K562 (cell line): ENCODE data around the gene PTGIS. TPM values are rescaled to one million over a fixed set of nuclear protein-coding genes. Genes with fewer than 3 reads are reported as not detected.

Experiments used
- ATAC-seq: fragments of 200-7000 bp; cut with Tn5 transposase; 3 replicates; pipeline ENCODE4 v1.9.1; 2020; ENCODE audit warnings: moderate library complexity
- BruUV-seq: library from RNA; stranded (reverse); fragments of 400-500 nt; replicated peaks from 2 replicates; lab custom pipeline; 2021; lab: Mats Ljungman, UMichigan
- CTCF ChIA-PET: fragments of 300-600 bp; formaldehyde crosslinking; extraction: SDS; loops from one replicate; lab custom pipeline; 2021; ENCODE audit warnings: low intra/inter-chr PET ratio; lab: Yijun Ruan, JAX
- POLR2A ChIA-PET: fragments of 300-600, 350-650 bp; sonication (Branson Sonifier 250); formaldehyde crosslinking; extraction: SDS; loops from one replicate; lab custom pipeline; 2021; ENCODE audit warnings: antibody characterized with exemption, inconsistent platforms; lab: Yijun Ruan, JAX
- DNase-seq, 4 experiments: peaks; one replicate each; pipeline versions ENCODE4 v3.0.0 to v3.0.0-alpha.2; 2011 to 2018; ENCODE audit warnings: low spot score in 3 of 4, mixed read lengths in 3 of 4; ENCODE audit errors: extremely low read depth in 1 of 4
- FAIRE-seq: peaks from 2 replicates; lab custom pipeline; 2011; peaks lifted over from hg19 to GRCh38; lab: Jason Lieb, UNC
- H2AFZ ChIP-seq: 2 replicates; pipeline ENCODE4 v1.6.0; 2011; ENCODE audit warnings: low read depth, low read length, control low read depth, inconsistent platforms
- H3K27ac ChIP-seq: fragments of 200-600 bp; 3 replicates; pipeline ENCODE4 v1.8.0; 2011; ENCODE audit warnings: low read depth, mild to moderate bottlenecking, control low read depth, inconsistent platforms, low read length, moderate library complexity, mixed read lengths; ENCODE audit errors: extremely low read depth
- H3K27me3 ChIP-seq, 2 experiments: fragments of 300-600 bp in 1 of 2; 2 replicates in 1 of 2; 3 replicates in 1 of 2; pipeline versions ENCODE4 v1.6.0 to v1.8.0; 2011; ENCODE audit warnings: inconsistent platforms in 2 of 2, low read length in 2 of 2, mild to moderate bottlenecking in 1 of 2, mixed read lengths in 1 of 2, moderate library complexity in 1 of 2; ENCODE audit not compliant: control insufficient read depth in 2 of 2, insufficient read depth in 2 of 2
- H3K36me3 ChIP-seq: fragments of 300-600 bp; 3 replicates; pipeline ENCODE4 v1.8.0; 2011; ENCODE audit warnings: mild to moderate bottlenecking, low read length, inconsistent platforms; ENCODE audit not compliant: control insufficient read depth, insufficient read depth
- H3K4me1 ChIP-seq, 2 experiments: fragments of 200-600 bp in 1 of 2; replicated peaks in 1 of 2; 2 replicates in 1 of 2; 3 replicates in 1 of 2; pipeline versions ENCODE4 v1.5.1 to v1.8.0; 2011; ENCODE audit warnings: inconsistent platforms in 2 of 2, low read length in 2 of 2, mild to moderate bottlenecking in 1 of 2, mixed read lengths in 1 of 2, moderate library complexity in 1 of 2; ENCODE audit not compliant: control insufficient read depth in 2 of 2, insufficient read depth in 2 of 2
- H3K4me2 ChIP-seq: 2 replicates; pipeline ENCODE4 v1.6.1; 2011; ENCODE audit warnings: low read length, control low read depth, inconsistent platforms, mixed read lengths; ENCODE audit not compliant: insufficient read depth
- H3K4me3 ChIP-seq: fragments of 200-600 bp; sonication (generic), shearing (Covaris generic); 2 replicates; pipeline ENCODE4 v1.5.1; 2016; ENCODE audit warnings: control low read depth, inconsistent platforms
- H3K79me2 ChIP-seq: fragments of 200-600 bp; 3 replicates; pipeline ENCODE4 v1.8.0; 2011; ENCODE audit warnings: low read length, inconsistent platforms; ENCODE audit not compliant: control insufficient read depth, insufficient read depth
- H3K9ac ChIP-seq, 2 experiments: 2 replicates each; pipeline versions ENCODE4 v1.6.0 to v1.6.1; 2011; ENCODE audit warnings: low read depth in 2 of 2, low read length in 2 of 2, control low read depth in 1 of 2, inconsistent platforms in 1 of 2, mild to moderate bottlenecking in 1 of 2, mixed read lengths in 1 of 2; ENCODE audit not compliant: insufficient read depth in 1 of 2
- H3K9me1 ChIP-seq: one replicate; pipeline ENCODE4 v1.6.0; 2011; ENCODE audit warnings: inconsistent platforms, mild to moderate bottlenecking, low read length, moderate library complexity; ENCODE audit not compliant: control insufficient read depth, insufficient read depth
- H3K9me3 ChIP-seq: replicated peaks from 2 replicates; pipeline ENCODE4 v1.5.1; 2011; ENCODE audit warnings: low read depth, low read length, inconsistent platforms; ENCODE audit not compliant: control insufficient read depth, insufficient read depth
- H4K20me1 ChIP-seq: replicated peaks from 2 replicates; pipeline ENCODE4 v1.6.1; 2011; ENCODE audit warnings: low read length, inconsistent platforms, mixed read lengths; ENCODE audit not compliant: control insufficient read depth, insufficient read depth
- ATF4 ChIP-seq: fragments of 450-650 bp; formaldehyde crosslinking; IDR thresholded peaks from 2 replicates; pipeline ENCODE4 v1.4.0; 2022; ENCODE audit warnings: mild to moderate bottlenecking, moderate library complexity
- CBFB ChIP-seq: sonication (generic); formaldehyde crosslinking; IDR thresholded peaks from 2 replicates; pipeline ENCODE4 v1.4.0; 2020; ENCODE audit warnings: mild to moderate bottlenecking, missing genetic modification reagents
- CEBPB ChIP-seq: fragments of 450-650 bp; IDR thresholded peaks from 2 replicates; pipeline ENCODE4 v1.6.1; 2016; ENCODE audit warnings: missing genetic modification characterization, missing compliant biosample characterization
- DDX20 ChIP-seq: fragments of 450-650 bp; IDR thresholded peaks from 2 replicates; pipeline ENCODE4 v1.6.1; 2016; ENCODE audit warnings: missing genetic modification characterization, low read depth, mild to moderate bottlenecking, missing compliant biosample characterization, moderate library complexity
- DPF2 ChIP-seq: fragments of 450-650 bp; IDR thresholded peaks from 2 replicates; pipeline ENCODE4 v1.6.1; 2016
- ELF4 ChIP-seq: fragments of 450-650 bp; formaldehyde crosslinking; IDR thresholded peaks from 2 replicates; pipeline ENCODE4 v1.4.0; 2022; ENCODE audit warnings: missing genetic modification characterization
- FOSL1 ChIP-seq: fragments of 200-800 bp; sonication (Bioruptor generic); conservative IDR thresholded peaks from 2 replicates; pipeline ENCODE4 v1.6.1; 2016; ENCODE audit warnings: missing genetic modification characterization, missing compliant biosample characterization
- GATA2 ChIP-seq: sonication (generic); formaldehyde crosslinking; IDR thresholded peaks from 2 replicates; pipeline ENCODE4 v1.4.0; 2020; ENCODE audit warnings: mild to moderate bottlenecking, missing genetic modification reagents
- KAT2B ChIP-seq: IDR thresholded peaks from one replicate; pipeline ENCODE4 v1.6.1; 2012; ENCODE audit warnings: low read depth, mild to moderate bottlenecking, control low read depth, inconsistent platforms, low read length, moderate library complexity
- KLF6 ChIP-seq: fragments of 250-450 bp; sonication (Bioruptor Pico); IDR thresholded peaks from 2 replicates; pipeline ENCODE4 v1.4.0; 2020; ENCODE audit warnings: mild to moderate bottlenecking, moderate library complexity, borderline replicate concordance
- LEF1 ChIP-seq: fragments of 450-650 bp; IDR thresholded peaks from 2 replicates; pipeline ENCODE4 v1.6.1; 2016; ENCODE audit warnings: mild to moderate bottlenecking
- MAX ChIP-seq: sonication (generic); formaldehyde crosslinking; IDR thresholded peaks from 2 replicates; pipeline ENCODE4 v1.9.0; 2022; ENCODE audit warnings: mild to moderate bottlenecking, missing genetic modification reagents
- PRPF4 ChIP-seq: fragments of 200-400 bp; formaldehyde crosslinking; IDR thresholded peaks from one replicate; pipeline ENCODE4 v1.6.1; 2017; ENCODE audit warnings: low read length, low read depth, mild to moderate bottlenecking; ENCODE audit not compliant: insufficient read depth, poor library complexity, severe bottlenecking
- RB1 ChIP-seq: fragments of 450-650 bp; IDR thresholded peaks from 2 replicates; pipeline ENCODE4 v1.6.1; 2017; ENCODE audit warnings: low read depth, mild to moderate bottlenecking
- RNF2 ChIP-seq: sonication (generic); IDR thresholded peaks from 2 replicates; pipeline ENCODE4 v1.6.1; 2016
- SIN3B ChIP-seq: fragments of 450-650 bp; IDR thresholded peaks from 2 replicates; pipeline ENCODE4 v1.6.1; 2017; ENCODE audit warnings: low read depth, mild to moderate bottlenecking, moderate library complexity
- SIX5 ChIP-seq, 2 experiments: IDR thresholded peaks; 2 replicates each; pipeline ENCODE4 v1.6.1; 2011; ENCODE audit warnings: low read length in 2 of 2, borderline replicate concordance in 1 of 2, low read depth in 1 of 2, mild to moderate bottlenecking in 1 of 2, moderate library complexity in 1 of 2; ENCODE audit not compliant: insufficient read depth in 1 of 2
- SMAD4 ChIP-seq: fragments of 250-450 bp; sonication (Bioruptor Pico); conservative IDR thresholded peaks from 2 replicates; pipeline ENCODE4 v1.8.0; 2021; ENCODE audit warnings: inconsistent platforms, mild to moderate bottlenecking, moderate library complexity
- SREBF1 ChIP-seq: fragments of 150-350 bp; IDR thresholded peaks from 2 replicates; pipeline ENCODE4 v1.6.1; 2014; ENCODE audit warnings: antibody characterized with exemption, low read depth, low read length, borderline replicate concordance
- ZNF121 ChIP-seq: sonication (generic); formaldehyde crosslinking; conservative IDR thresholded peaks from 2 replicates; pipeline ENCODE4 v1.8.0; 2022; ENCODE audit warnings: missing genetic modification reagents
- ZNF644 ChIP-seq: fragments of 200-800 bp; sonication (Bioruptor generic); IDR thresholded peaks from 2 replicates; pipeline ENCODE4 v1.6.1; 2016; ENCODE audit warnings: low read depth, missing genetic modification characterization, missing compliant biosample characterization
- ZNF696 ChIP-seq: fragments of 250-450 bp; sonication (Bioruptor Pico); conservative IDR thresholded peaks from 2 replicates; pipeline ENCODE4 v1.4.0; 2020; ENCODE audit warnings: mild to moderate bottlenecking, moderate library complexity
- ZNF699 ChIP-seq: fragments of 250-450 bp; sonication (Bioruptor Pico); IDR thresholded peaks from 2 replicates; pipeline ENCODE4 v1.8.0; 2021; ENCODE audit warnings: mild to moderate bottlenecking, moderate library complexity; ENCODE audit not compliant: insufficient replicate concordance
- ZNF766 ChIP-seq: fragments of 200-800 bp; sonication (Bioruptor generic); conservative IDR thresholded peaks from 2 replicates; pipeline ENCODE4 v1.6.1; 2016; ENCODE audit warnings: missing genetic modification characterization, missing compliant biosample characterization
- WGBS: fragments of 100-300 bp; shearing (Covaris generic); methylation state at CpG from one replicate; pipeline ENCODE4 v1.1.6; 2016; ENCODE audit warnings: low coverage, mixed read lengths; ENCODE audit not compliant: insufficient coverage; ENCODE audit errors: missing lambda C conversion rate; 5-methylcytosine and 5-hydroxymethylcytosine counted together
- in situ Hi-C: fragments of 300-500 bp; cut with MboI; formaldehyde crosslinking; loops from 4 replicates; pipeline ENCODE4 v1.15.0; 2018; ENCODE audit warnings: inconsistent platforms, mixed read lengths
- intact Hi-C: fragments of 100-400 bp; cut with micrococcal nuclease; formaldehyde crosslinking; loops from 2 replicates; pipeline ENCODE4 v1.14.2; 2022
- polyA plus RNA-seq, 8 experiments: library from polyadenylated mRNA; depleted of rRNA in 4 of 8; stranded (reverse) in 5 of 8; unstranded in 3 of 8; fragments of >200 nt; fragmentation: Nextera tagmentation in 2 of 8; fragmentation: Illumina TruSeq in 1 of 8; extraction: Ambion mirVana in 2 of 8; extraction: Trizol in 1 of 8; gene quantifications; 2 replicates each; pipeline versions ENCODE4 v1.2.1 to v1.2.3, GENCODE V29; 2011 to 2014; ENCODE audit warnings: inconsistent platforms in 1 of 8, missing spikeins in 1 of 8
- total RNA-seq, 7 experiments: library from RNA; depleted of rRNA in 6 of 7; stranded (reverse); fragments of >200 nt in 6 of 7; fragmentation: Illumina TruSeq in 2 of 7; extraction: Trizol in 2 of 7; gene quantifications; 2 replicates each; pipeline versions ENCODE4 v1.2.1 to v1.2.3, GENCODE V29; 2011 to 2021; ENCODE audit warnings: low replicate concordance in 1 of 7

PTGIS gene
- total and polyA plus RNA-seq, 9 of the 15 experiments (the other 6 are each of a cell fraction or from before 2014, with no cell fraction given), result not detected

DNA sequence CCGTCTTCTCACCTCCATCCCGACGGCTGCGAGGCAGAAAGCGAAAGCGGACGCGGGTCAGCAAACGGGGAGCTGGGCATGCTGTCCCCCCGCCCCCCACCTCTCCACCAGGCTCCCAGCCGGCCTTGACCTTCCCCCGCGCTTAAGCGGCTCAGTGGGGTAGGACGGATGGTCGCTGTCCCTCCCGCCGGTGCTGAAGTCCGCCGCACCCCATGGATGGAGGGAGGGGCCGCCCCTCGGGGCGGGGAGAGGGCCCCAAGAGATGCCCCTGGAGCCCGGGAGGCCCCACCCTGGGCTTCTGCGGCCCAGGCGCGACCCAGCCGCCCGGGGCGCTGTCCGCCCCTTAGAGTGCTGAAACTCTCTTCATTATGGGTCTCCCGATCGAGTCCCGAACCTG is 85.3 kb downstream of the PTGIS start, which contains the start of gene KCNB1 (continued):
- TF ChIP-seq KAT2B, result no peak
- peak; percentile 55; the same call in 1 of the 2 replicates for TF ChIP-seq ZNF766 (CRISPR knock-in tag)
- no peak for TF ChIP-seq SIN3B
- no peak for TF ChIP-seq GATA2 (CRISPR knock-in tag)
- no peak for TF ChIP-seq MAX (CRISPR knock-in tag)
- TF ChIP-seq RNF2, result no peak
- TF ChIP-seq RB1, result 0 out of 2 replicates have a peak, but pooled peaks have one; percentile 17
- TF ChIP-seq ZNF696 (CRISPR knock-in tag), result no peak
- TF ChIP-seq SMAD4 (CRISPR knock-in tag), result no peak
- no peak for TF ChIP-seq PRPF4

GRCh38 chr20:49482173-49482572 is 85.8 kb downstream of the PTGIS start:
- Histone ChIP-seq H3K79me2 (no peaks in the 10 kb centered on the region), H3K27ac (no peak overlapping the region), H4K20me1 (no peaks in the 10 kb centered on the region), H3K36me3 (no peaks in the 10 kb centered on the region), H3K4me2 (no peak overlapping the region), H3K4me3 (no peak overlapping the region), H3K9me3 (no peaks in the 10 kb centered on the region), H3K27me3 (peaks cover 2 to 17% of the 10 kb centered on the region in 2 experiments; a peak in 3 of 5 replicates), H3K9me1 (no peaks in the 10 kb centered on the region), H3K9ac (no peak overlapping the region), H3K4me1 (peaks cover 0 to 16% of the 10 kb centered on the region in 2 experiments; a peak in 2 of 5 replicates), H2AFZ (no peak overlapping the region)
- in situ Hi-C loops, result no loop called here
- intact Hi-C loops, result no loop called here
- BruUV-seq, result no TSS peak
- no peak for ATAC-seq
- FAIRE-seq, result no peak
- POLR2A ChIA-PET, result no interaction called here
- CTCF ChIA-PET, result interaction anchor here (3.5 kb wide), 1 partner anchor 148 kb away, joined by 40 read pairs; no protein-coding TSS in a partner anchor
- no peak for DNase-seq
- 82% methylated on average over 3 of the region's 46 CpGs for WGBS
- no peak for TF ChIP-seq LEF1
- TF ChIP-seq ATF4 (CRISPR knock-in tag), result no peak
- TF ChIP-seq DDX20 (tag), result no peak
- no peak for TF ChIP-seq SIX5 (IDR thresholded peaks at IDR 0.05; ENCODE audit: borderline replicate concordance in 1 of 2, insufficient read depth in 1 of 2, low read depth in 1 of 2, low read length in 2 of 2)
- TF ChIP-seq FOSL1 (tag), result no peak
- TF ChIP-seq CBFB (CRISPR knock-in tag), result no peak
- no peak for TF ChIP-seq KLF6 (CRISPR knock-in tag)
- TF ChIP-seq ELF4 (CRISPR knock-in tag), result no peak
- no peak for TF ChIP-seq ZNF121 (CRISPR knock-in tag)
- no peak for TF ChIP-seq ZNF699
- no peak for TF ChIP-seq SREBF1
- TF ChIP-seq CEBPB, result no peak
- no peak for TF ChIP-seq DPF2
- TF ChIP-seq ZNF644, result no peak
